ENCODE results near the gene TYK2. TPM values are rescaled to one million over a fixed set of nuclear protein-coding genes. Genes with fewer than 3 reads are reported as not detected.

TYK2 gene
- total and polyA plus RNA-seq, 9 donors: 55.4 to 118 (median 78.9) TPM

DNA sequence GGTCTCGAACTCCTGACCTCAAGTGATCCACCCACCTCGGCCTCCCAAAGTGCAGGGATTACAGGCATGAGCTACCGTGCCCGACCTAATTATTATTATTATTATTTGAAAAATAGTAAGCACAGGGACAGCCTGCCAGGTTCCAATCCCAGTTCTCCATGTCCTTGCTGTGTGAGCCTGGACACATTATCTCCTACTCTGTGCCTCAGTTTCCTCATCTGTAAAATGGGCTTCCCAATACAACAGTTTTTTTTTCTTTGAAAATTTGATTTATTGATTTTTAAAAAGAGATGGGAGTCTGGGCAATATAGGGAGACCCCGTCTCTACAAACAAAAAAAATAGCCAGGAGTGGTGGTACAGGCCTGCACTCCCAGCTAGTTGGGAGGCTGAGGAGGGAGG, 74.0 kb downstream of the TYK2 start:
- no peak for TF ChIP-seq POLR2A (IDR thresholded peaks at IDR 0.05)
- no peak for TF ChIP-seq CTCF (IDR thresholded peaks at IDR 0.05)
- TF ChIP-seq EP300 (IDR thresholded peaks at IDR 0.05): no peak
- Histone ChIP-seq H3K36me3 (no peaks in the 10 kb centered on the region), H3K27me3 (no peaks in the 10 kb centered on the region), H3K4me3 (no peak overlapping the region), H3K4me1 (ENCODE audit: insufficient read depth) (no peaks in the 10 kb centered on the region), H3K27ac (no peak overlapping the region), H3K9me3 (no peaks in the 10 kb centered on the region)
- DNase-seq: no peak
- intact Hi-C loops (cut with DNase I): no loop called here
- WGBS, 3 donors: 87 to 92% (median 91%) methylated on average over 5 of the region's 5 CpGs

DNA sequence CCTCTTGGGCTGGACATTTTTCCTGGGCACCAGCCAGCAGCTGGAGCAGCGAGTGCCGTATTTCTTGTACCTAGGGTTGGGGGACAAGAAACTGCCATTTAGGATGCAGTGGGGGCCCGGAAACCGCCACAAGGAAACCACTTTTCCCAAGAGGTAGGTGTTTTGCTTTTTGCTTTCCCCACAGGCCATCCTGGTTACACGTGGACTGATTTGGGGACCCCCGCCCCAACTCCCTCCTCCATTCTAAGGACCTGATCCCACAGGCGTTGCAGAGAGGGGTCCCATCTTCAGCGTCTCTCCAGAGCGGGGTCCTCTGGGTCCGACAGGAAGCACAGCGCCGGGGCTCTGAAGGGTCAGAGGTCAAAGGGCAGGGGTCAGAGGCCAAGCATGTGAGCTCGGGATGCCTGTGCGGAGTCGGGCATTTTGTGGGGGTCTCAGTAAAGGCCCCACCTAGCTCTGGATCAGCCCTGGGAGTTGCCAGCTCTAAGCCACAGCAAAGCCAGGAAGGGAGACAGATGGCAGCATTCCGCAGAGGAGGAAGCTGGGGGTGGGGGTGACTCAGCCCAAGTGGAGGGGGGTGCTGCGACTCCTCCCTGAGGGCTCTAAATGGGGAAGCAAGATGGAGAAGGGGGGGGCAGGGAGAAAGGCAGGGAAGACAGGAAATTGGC, 75.1 kb downstream of the TYK2 start:
- TF ChIP-seq EP300 (IDR thresholded peaks at IDR 0.05) (no peak), POLR2A (IDR thresholded peaks at IDR 0.05) (no peak), CTCF (IDR thresholded peaks at IDR 0.05) (no peak)
- Histone ChIP-seq H3K9me3 (no peaks in the 10 kb centered on the region), H3K27ac (no peak overlapping the region), H3K4me1 (ENCODE audit: insufficient read depth) (no peaks in the 10 kb centered on the region), H3K4me3 (no peak overlapping the region), H3K27me3 (no peaks in the 10 kb centered on the region), H3K36me3 (no peaks in the 10 kb centered on the region)
- WGBS, 3 donors: 70 to 75% (median 72%) methylated on average over 17 of the region's 17 CpGs
- intact Hi-C loops (cut with DNase I): no loop called here
- no peak for DNase-seq

MicroRNAs within 50 kb of the gene (microRNA counts, 767-probe panel; counts per million panel counts)
- microRNA hsa-miR-1181: 530 counts per million, percentile 78 among the panel's probes with 10 or more counts

Small RNAs within 50 kb of the gene (microRNA-seq; reads per million reads assigned to microRNA genes)
- 0 to 0.16 (median 0) reads per million in 3 donors for gene MIR1181

Small RNAs within 50 kb of the gene (small RNA-seq; reads per million reads assigned to genes)
- gene AC011511.1: not detected
- gene AC011511.4: not detected

Other genes starting within 250 kb of the TYK2 start
- gene DNMT1, start 185.6 kb downstream of the TYK2 start, total RNA-seq: 10 to 100 TPM; 28.1 to 74.2 (median 41.8) TPM
- gene DNMT1, start 185.6 kb downstream of the TYK2 start, polyA plus RNA-seq: 10 to 100 TPM; 19.8 to 60.2 TPM
- gene S1PR2, start 149.2 kb downstream of the TYK2 start, total RNA-seq: 10 to 100 TPM in 4 of 7 donors, 1 to 10 TPM in 3; 3.6 to 25.9 (median 12.7) TPM
- 1 to 10 TPM; 4.9 to 5.1 TPM for gene S1PR2, start 149.2 kb downstream of the TYK2 start, polyA plus RNA-seq
- 10 to 100 TPM; 42.2 to 73.3 (median 58.9) TPM for gene MRPL4, start 128.4 kb downstream of the TYK2 start, total RNA-seq
- 10 to 100 TPM in 1 of 2 donors, 1 to 10 TPM in 1; 4.7 to 60.6 TPM for gene MRPL4, start 128.4 kb downstream of the TYK2 start, polyA plus RNA-seq
- gene ICAM1, start 109.5 kb downstream of the TYK2 start, total RNA-seq: 100 to 1,000 TPM in 1 of 7 donors, 10 to 100 TPM in 6; 12.1 to 116 (median 18.7) TPM
- 10 to 100 TPM; 12.3 to 20.6 TPM for gene ICAM1, start 109.5 kb downstream of the TYK2 start, polyA plus RNA-seq
- gene ICAM4, start 93.6 kb downstream of the TYK2 start, total RNA-seq: 1 to 10 TPM in 2 of 7 donors, under 1 TPM in 5; 0.26 to 3.3 (median 0.60) TPM
- under 1 TPM; 0.17 to 0.29 TPM for gene ICAM4, start 93.6 kb downstream of the TYK2 start, polyA plus RNA-seq
- gene ICAM5, start 90.6 kb downstream of the TYK2 start, total RNA-seq: 10 to 100 TPM in 3 of 7 donors, 1 to 10 TPM in 1, under 1 TPM in 3; 0.51 to 16.1 (median 2.5) TPM
- under 1 TPM in 1 of 2 donors, not detected in 1; 0.11 TPM for gene ICAM5, start 90.6 kb downstream of the TYK2 start, polyA plus RNA-seq
- gene ZGLP1, start 70.8 kb downstream of the TYK2 start, total RNA-seq: 1 to 10 TPM; 2.6 to 5.6 (median 3.0) TPM
- gene ZGLP1, start 70.8 kb downstream of the TYK2 start, polyA plus RNA-seq: 1 to 10 TPM in 1 of 2 donors, under 1 TPM in 1; 0.27 to 4.5 TPM
- 10 to 100 TPM; 11.1 to 23.6 (median 13.2) TPM for gene FDX2, start 64.6 kb downstream of the TYK2 start, total RNA-seq
- 10 to 100 TPM in 1 of 2 donors, 1 to 10 TPM in 1; 2.5 to 16.8 TPM for gene FDX2, start 64.6 kb downstream of the TYK2 start, polyA plus RNA-seq
- 10 to 100 TPM; 13.1 to 50.7 (median 41.0) TPM for gene RAVER1, start 47.0 kb downstream of the TYK2 start, total RNA-seq
- gene RAVER1, start 47.0 kb downstream of the TYK2 start, polyA plus RNA-seq: 10 to 100 TPM in 1 of 2 donors, 1 to 10 TPM in 1; 1.3 to 18.2 TPM
- gene ICAM3, start 40.9 kb downstream of the TYK2 start, total RNA-seq: 10 to 100 TPM in 1 of 7 donors, 1 to 10 TPM in 6; 2.2 to 10.9 (median 3.6) TPM
- gene ICAM3, start 40.9 kb downstream of the TYK2 start, polyA plus RNA-seq: 1 to 10 TPM; 3.9 to 4.3 TPM
- 100 to 1,000 TPM in 5 of 7 donors, 10 to 100 TPM in 2; 81.3 to 123 (median 113) TPM for gene CDC37, start 23.0 kb upstream of the TYK2 start, total RNA-seq
- gene CDC37, start 23.0 kb upstream of the TYK2 start, polyA plus RNA-seq: 100 to 1,000 TPM; 117 to 180 TPM
- 1 to 10 TPM in 6 of 7 donors, under 1 TPM in 1; 0.71 to 4.8 (median 3.0) TPM for gene PDE4A, start 40.0 kb upstream of the TYK2 start, total RNA-seq
- 1 to 10 TPM; 2.1 to 2.6 TPM for gene PDE4A, start 40.0 kb upstream of the TYK2 start, polyA plus RNA-seq
- gene KEAP1, start 122.8 kb upstream of the TYK2 start, total RNA-seq: 10 to 100 TPM; 29.6 to 61.7 (median 51.7) TPM
- gene KEAP1, start 122.8 kb upstream of the TYK2 start, polyA plus RNA-seq: 10 to 100 TPM; 38.5 to 40.4 TPM
- under 1 TPM in 6 of 7 donors, not detected in 1; 0.12 to 0.57 (median 0.32) TPM for gene S1PR5, start 136.9 kb upstream of the TYK2 start, total RNA-seq
- gene S1PR5, start 136.9 kb upstream of the TYK2 start, polyA plus RNA-seq: 1 to 10 TPM in 1 of 2 donors, under 1 TPM in 1; 0.33 to 1.4 TPM
- 10 to 100 TPM; 13.9 to 26.9 (median 24.1) TPM for gene ATG4D, start 163.3 kb upstream of the TYK2 start, total RNA-seq
- gene ATG4D, start 163.3 kb upstream of the TYK2 start, polyA plus RNA-seq: 10 to 100 TPM in 1 of 2 donors, 1 to 10 TPM in 1; 3.1 to 20.8 TPM
- gene KRI1, start 185.4 kb upstream of the TYK2 start, total RNA-seq: 10 to 100 TPM; 12.3 to 28.9 (median 23.6) TPM
- gene KRI1, start 185.4 kb upstream of the TYK2 start, polyA plus RNA-seq: 10 to 100 TPM; 20.1 to 24.2 TPM
- gene CDKN2D, start 188.4 kb upstream of the TYK2 start, total RNA-seq: 1 to 10 TPM; 4.4 to 7.4 (median 5.6) TPM
- 1 to 10 TPM; 2.8 to 7.6 TPM for gene CDKN2D, start 188.4 kb upstream of the TYK2 start, polyA plus RNA-seq
- gene AP1M2, start 206.7 kb upstream of the TYK2 start, total RNA-seq: 10 to 100 TPM in 1 of 7 donors, 1 to 10 TPM in 4, under 1 TPM in 1, not detected in 1; 0.86 to 45.5 (median 3.8) TPM
- under 1 TPM; 0.19 to 0.40 TPM for gene AP1M2, start 206.7 kb upstream of the TYK2 start, polyA plus RNA-seq
- gene SLC44A2, start 245.0 kb upstream of the TYK2 start, total RNA-seq: 100 to 1,000 TPM in 1 of 7 donors, 10 to 100 TPM in 6; 18.1 to 137 (median 52.3) TPM
- 10 to 100 TPM; 37.6 to 94.1 TPM for gene SLC44A2, start 245.0 kb upstream of the TYK2 start, polyA plus RNA-seq

Data from ovary (tissue), 9 donors.